Suprapubic skin (tissue), 4 donors: Measurements from ENCODE around the gene UGGT2. TPM values are rescaled to one million over a fixed set of nuclear protein-coding genes. Genes with fewer than 3 reads are reported as not detected.

Experiments
- DNase-seq, 2 donors: peaks; one replicate each; pipeline ENCODE4 v3.0.0-alpha.2; 2019; ENCODE audit warnings: low spot score in 2 of 2
- H3K27ac ChIP-seq: fragments of 200-600 bp; sonication (generic); one replicate; pipeline ENCODE4 v1.5.1; 2019
- H3K27me3 ChIP-seq: fragments of 200-600 bp; sonication (generic); one replicate; pipeline ENCODE4 v1.5.1; 2019
- H3K36me3 ChIP-seq: fragments of 200-600 bp; sonication (generic); one replicate; pipeline ENCODE4 v1.5.1; 2019
- H3K4me1 ChIP-seq: fragments of 200-600 bp; sonication (generic); one replicate; pipeline ENCODE4 v1.5.1; 2019
- H3K4me3 ChIP-seq: fragments of 200-600 bp; sonication (generic); one replicate; pipeline ENCODE4 v1.5.1; 2019; ENCODE audit warnings: mild to moderate bottlenecking
- H3K9me3 ChIP-seq: fragments of 200-600 bp; sonication (generic); one replicate; pipeline ENCODE4 v1.5.1; 2019
- CTCF ChIP-seq, 2 donors: fragments of 200-600 bp in 1 of 2; fragments of 450-650 bp in 1 of 2; sonication (generic) in 1 of 2; IDR thresholded peaks; one replicate each; pipeline ENCODE4 v1.5.1; 2016 to 2019; ENCODE audit warnings: antibody characterized with exemption in 2 of 2, mild to moderate bottlenecking in 1 of 2, moderate library complexity in 1 of 2
- EP300 ChIP-seq: sonication (generic); formaldehyde crosslinking; IDR thresholded peaks from one replicate; pipeline ENCODE4 v1.6.1; 2017; ENCODE audit warnings: antibody characterized with exemption
- POLR2A ChIP-seq, 2 donors: fragments of 450-650 bp; IDR thresholded peaks; one replicate each; pipeline ENCODE4 v1.6.1; 2017; ENCODE audit warnings: antibody characterized with exemption in 2 of 2, mild to moderate bottlenecking in 2 of 2, moderate library complexity in 2 of 2
- POLR2AphosphoS5 ChIP-seq, 3 donors: sonication (generic); formaldehyde crosslinking; IDR thresholded peaks; one replicate each; pipeline ENCODE4 v1.6.1; 2017; ENCODE audit warnings: antibody characterized with exemption in 3 of 3
- WGBS: methylation state at CpG from one replicate; pipeline ENCODE4 v1.1.5; 2018; 5-methylcytosine and 5-hydroxymethylcytosine counted together
- total RNA-seq, 4 donors: library from RNA; depleted of rRNA; stranded (reverse); fragments of >200 nt; gene quantifications; one replicate each; pipeline ENCODE4 v1.1.0, GENCODE V29; 2016

The UGGT2 gene
- total RNA-seq, 4 donors from 2014 or later: 11.8 to 38.9 (median 13.7) TPM

GRCh38 chr13:95926231-95926630 is 127.0 kb downstream of the UGGT2 start:
- 64% methylated on average over 3 of the region's 3 CpGs for WGBS
- H3K27ac ChIP-seq: no peak overlapping the region
- no peak overlapping the region for H3K4me3 ChIP-seq
- H3K27me3 ChIP-seq: no peaks in the 10 kb centered on the region
- H3K4me1 ChIP-seq: no peaks in the 10 kb centered on the region
- no peaks in the 10 kb centered on the region for H3K36me3 ChIP-seq
- DNase-seq: no peak
- no peak for TF ChIP-seq EP300
- TF ChIP-seq POLR2AphosphoS5 (IDR thresholded peaks at IDR 0.05): no peak
- no peak for TF ChIP-seq POLR2A (IDR thresholded peaks at IDR 0.05)
- TF ChIP-seq CTCF (IDR thresholded peaks at IDR 0.05): no peak
- peaks cover 3% of the 10 kb centered on the region for H3K9me3 ChIP-seq

- no peaks in the 10 kb centered on the region for H3K27me3 ChIP-seq
- H3K4me1 ChIP-seq: no peaks in the 10 kb centered on the region
- H3K36me3 ChIP-seq: no peaks in the 10 kb centered on the region
- no peaks in the 10 kb centered on the region for H3K9me3 ChIP-seq
- H3K27ac ChIP-seq: no peak overlapping the region
- TF ChIP-seq EP300 (no peak), POLR2A (IDR thresholded peaks at IDR 0.05) (no peak), POLR2AphosphoS5 (IDR thresholded peaks at IDR 0.05) (no peak), CTCF (IDR thresholded peaks at IDR 0.05) (no peak)
- no peak for DNase-seq
- 73% methylated on average over 5 of the region's 5 CpGs for WGBS
- H3K4me3 ChIP-seq: no peak overlapping the region
Observed at GRCh38 chr13:95924389-95924994, 128.7 kb downstream of the UGGT2 start.

- TF ChIP-seq POLR2AphosphoS5 (IDR thresholded peaks at IDR 0.05) (no peak), CTCF (IDR thresholded peaks at IDR 0.05) (no peak), POLR2A (IDR thresholded peaks at IDR 0.05) (no peak), EP300 (no peak)
- H3K4me1 ChIP-seq: no peaks in the 10 kb centered on the region
- no peak overlapping the region for H3K27ac ChIP-seq
- no peak for DNase-seq
- no peaks in the 10 kb centered on the region for H3K9me3 ChIP-seq
- 77% methylated on average over 2 of the region's 2 CpGs for WGBS
- H3K4me3 ChIP-seq: no peak overlapping the region
- no peaks in the 10 kb centered on the region for H3K36me3 ChIP-seq
- no peaks in the 10 kb centered on the region for H3K27me3 ChIP-seq
Observed at GRCh38 chr13:95921485-95921884, 131.7 kb downstream of the UGGT2 start.

GRCh38 chr13:95920485-95920884 is 132.7 kb downstream of the UGGT2 start:
- WGBS: 88% methylated on average over 4 of the region's 4 CpGs

GRCh38 chr13:95918860-95919259 is 134.3 kb downstream of the UGGT2 start:
- DNase-seq: no peak
- Histone ChIP-seq H3K9me3 (no peaks in the 10 kb centered on the region), H3K27ac (no peak overlapping the region), H3K4me1 (no peaks in the 10 kb centered on the region), H3K27me3 (no peaks in the 10 kb centered on the region), H3K36me3 (peaks cover 4% of the 10 kb centered on the region), H3K4me3 (no peak overlapping the region)
- TF ChIP-seq CTCF (IDR thresholded peaks at IDR 0.05): no peak
- TF ChIP-seq POLR2AphosphoS5 (IDR thresholded peaks at IDR 0.05): no peak
- no peak for TF ChIP-seq EP300
- no peak for TF ChIP-seq POLR2A (IDR thresholded peaks at IDR 0.05)
- 78% methylated on average over 2 of the region's 2 CpGs for WGBS

More at GRCh38 chr13:95920485-95920884, 132.7 kb downstream of the UGGT2 start:
- H3K4me1 ChIP-seq: no peaks in the 10 kb centered on the region
- H3K27me3 ChIP-seq: no peaks in the 10 kb centered on the region
- no peaks in the 10 kb centered on the region for H3K9me3 ChIP-seq
- TF ChIP-seq CTCF (IDR thresholded peaks at IDR 0.05) (no peak), POLR2A (IDR thresholded peaks at IDR 0.05) (no peak), EP300 (no peak), POLR2AphosphoS5 (IDR thresholded peaks at IDR 0.05) (no peak)
- no peak for DNase-seq
- no peak overlapping the region for H3K4me3 ChIP-seq
- H3K36me3 ChIP-seq: peaks cover 4% of the 10 kb centered on the region
- H3K27ac ChIP-seq: no peak overlapping the region
